HG02798 (cell line): ENCODE results near the gene PGBD5.
A peak's percentile ranks its signal among the peaks of the same experiment; 100 is the strongest.

Experiments used
- ATAC-seq: cut with Tn5 transposase; IDR thresholded peaks from one replicate; pipeline ENCODE4 v1.9.1; 2021; ENCODE audit warnings: mild to moderate bottlenecking; ENCODE audit not compliant: unreplicated experiment, poor library complexity

Gene PGBD5

GRCh38 chr1:230312676-230313075 lies 113.5 kb downstream of the PGBD5 start:
- no peak for ATAC-seq

- ATAC-seq = peak; percentile 77
Measured at GRCh38 chr1:230310381-230311163, 115.6 kb downstream of the PGBD5 start.

- ATAC-seq = no peak
Measured at GRCh38 chr1:230309646-230310177, 116.4 kb downstream of the PGBD5 start.

GRCh38 chr1:230308821-230309220 lies 117.3 kb downstream of the PGBD5 start:
- no peak for ATAC-seq

DNA sequence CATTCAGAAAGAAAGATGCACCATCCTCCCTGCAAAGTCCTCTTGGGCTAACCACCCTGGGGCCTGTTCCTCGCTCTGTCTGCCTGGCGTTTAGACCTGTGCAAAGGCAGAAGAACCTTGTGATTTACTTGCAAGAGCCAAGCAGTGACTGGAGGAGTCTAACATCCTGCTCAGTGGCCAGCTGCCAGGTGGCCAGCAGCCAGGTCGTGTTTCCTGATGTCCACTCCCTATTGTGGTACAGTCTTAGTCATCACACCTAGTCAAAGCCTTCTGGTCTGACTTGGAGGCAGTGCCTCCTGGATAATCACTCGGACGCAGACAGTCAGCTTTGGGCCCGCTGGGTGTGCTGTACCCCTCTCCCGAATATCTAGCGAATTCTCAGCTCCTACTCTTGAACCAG lies 118.1 kb downstream of the PGBD5 start:
- no peak for ATAC-seq

DNA sequence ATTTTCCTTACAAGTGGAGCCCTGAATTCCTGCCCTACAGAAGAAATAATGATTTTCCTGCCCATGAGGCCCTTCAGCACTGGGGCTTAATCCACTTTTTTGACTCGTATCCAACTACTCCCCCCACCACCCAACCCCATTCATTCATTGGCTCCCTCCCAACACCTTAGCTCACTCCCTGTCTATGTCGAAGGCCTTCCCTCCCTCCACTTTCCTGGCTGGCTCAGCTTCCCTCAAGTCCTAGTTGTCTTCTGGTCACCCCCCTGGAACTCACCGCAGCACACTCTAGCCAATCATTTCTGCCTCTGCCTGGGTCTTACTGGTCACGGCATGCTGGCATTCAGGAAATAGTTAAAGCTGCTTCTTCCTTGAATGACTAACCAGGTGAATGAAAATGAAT lies 118.9 kb downstream of the PGBD5 start:
- no peak for ATAC-seq

DNA sequence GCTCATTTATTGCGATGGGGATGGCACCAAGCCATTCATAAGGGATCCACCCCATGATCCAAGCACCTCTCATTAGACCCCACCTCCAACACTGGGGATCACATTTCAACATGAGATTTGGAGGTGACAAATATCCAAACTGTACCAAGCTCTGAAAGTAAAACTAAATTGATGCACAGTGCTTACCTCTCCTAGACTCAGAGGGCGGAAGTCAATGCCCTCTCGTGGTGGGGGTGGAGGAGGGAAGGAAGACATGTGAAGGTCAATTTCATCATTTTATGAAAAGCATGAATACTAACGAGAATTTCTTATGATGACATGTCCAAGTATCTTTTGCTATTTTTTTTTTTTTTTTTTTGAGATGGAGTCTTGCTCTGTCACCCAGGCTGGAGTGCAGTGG lies 120.0 kb downstream of the PGBD5 start:
- peak; percentile 62 for ATAC-seq

DNA sequence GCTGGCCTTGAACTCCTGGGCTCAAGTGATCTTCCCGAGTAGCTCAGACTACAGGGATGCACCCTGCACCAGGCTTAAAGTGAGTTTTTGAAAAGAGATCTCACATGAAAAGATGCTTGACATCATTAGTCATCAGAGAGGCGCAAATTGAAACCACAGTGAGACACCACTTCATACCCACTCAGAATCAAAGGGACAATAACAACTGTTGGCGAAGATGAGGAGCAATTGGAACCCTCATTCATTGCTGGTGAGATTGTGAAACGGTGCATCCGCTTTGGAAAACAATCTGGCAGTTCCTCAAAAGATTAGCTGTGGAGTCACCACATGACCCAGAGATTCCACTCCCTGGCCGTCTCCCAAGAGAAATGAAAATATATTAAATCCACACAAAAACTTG lies 122.3 kb downstream of the PGBD5 start:
- no peak for ATAC-seq

DNA sequence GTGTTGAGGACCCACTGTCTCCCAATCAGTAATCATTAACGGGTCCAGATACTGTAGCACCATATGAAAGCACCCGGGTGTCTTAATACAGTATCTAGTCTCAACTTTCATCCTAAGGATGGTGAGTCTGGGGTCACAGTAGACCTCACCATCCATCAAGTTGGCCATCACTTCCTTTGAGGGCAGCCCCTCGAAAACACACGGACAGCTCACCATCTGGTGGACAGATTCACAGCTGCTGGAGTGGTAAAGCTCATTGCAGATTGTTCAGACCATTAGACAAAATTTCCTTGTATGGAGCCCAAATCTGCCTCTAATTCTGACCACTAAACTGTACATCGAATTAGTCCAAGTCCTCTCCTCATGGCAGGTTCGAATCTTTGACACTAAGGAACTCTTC lies 123.1 kb downstream of the PGBD5 start:
- ATAC-seq = no peak

DNA sequence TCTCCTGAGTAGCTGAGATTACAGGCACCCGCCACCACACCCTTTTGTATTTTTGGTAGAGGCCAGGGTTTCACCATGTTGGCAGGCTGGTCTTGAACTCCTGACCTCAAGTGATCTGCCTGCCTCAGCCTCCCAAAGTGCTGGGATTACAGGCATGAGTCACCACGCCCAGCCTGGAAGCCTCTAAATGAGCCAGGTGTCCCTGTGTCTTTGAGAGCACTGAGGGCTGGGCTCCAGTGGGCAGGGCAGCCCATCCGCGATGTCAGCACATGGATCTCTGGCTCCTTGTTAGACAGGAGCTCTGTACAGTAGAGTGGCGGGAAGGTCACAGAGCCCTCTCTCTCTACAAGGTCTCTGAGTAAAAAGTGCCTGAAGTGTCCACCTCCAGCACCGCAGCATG lies 124.3 kb downstream of the PGBD5 start:
- no peak for ATAC-seq

GRCh38 chr1:230301322-230301721 lies 124.8 kb downstream of the PGBD5 start:
- ATAC-seq = no peak

DNA sequence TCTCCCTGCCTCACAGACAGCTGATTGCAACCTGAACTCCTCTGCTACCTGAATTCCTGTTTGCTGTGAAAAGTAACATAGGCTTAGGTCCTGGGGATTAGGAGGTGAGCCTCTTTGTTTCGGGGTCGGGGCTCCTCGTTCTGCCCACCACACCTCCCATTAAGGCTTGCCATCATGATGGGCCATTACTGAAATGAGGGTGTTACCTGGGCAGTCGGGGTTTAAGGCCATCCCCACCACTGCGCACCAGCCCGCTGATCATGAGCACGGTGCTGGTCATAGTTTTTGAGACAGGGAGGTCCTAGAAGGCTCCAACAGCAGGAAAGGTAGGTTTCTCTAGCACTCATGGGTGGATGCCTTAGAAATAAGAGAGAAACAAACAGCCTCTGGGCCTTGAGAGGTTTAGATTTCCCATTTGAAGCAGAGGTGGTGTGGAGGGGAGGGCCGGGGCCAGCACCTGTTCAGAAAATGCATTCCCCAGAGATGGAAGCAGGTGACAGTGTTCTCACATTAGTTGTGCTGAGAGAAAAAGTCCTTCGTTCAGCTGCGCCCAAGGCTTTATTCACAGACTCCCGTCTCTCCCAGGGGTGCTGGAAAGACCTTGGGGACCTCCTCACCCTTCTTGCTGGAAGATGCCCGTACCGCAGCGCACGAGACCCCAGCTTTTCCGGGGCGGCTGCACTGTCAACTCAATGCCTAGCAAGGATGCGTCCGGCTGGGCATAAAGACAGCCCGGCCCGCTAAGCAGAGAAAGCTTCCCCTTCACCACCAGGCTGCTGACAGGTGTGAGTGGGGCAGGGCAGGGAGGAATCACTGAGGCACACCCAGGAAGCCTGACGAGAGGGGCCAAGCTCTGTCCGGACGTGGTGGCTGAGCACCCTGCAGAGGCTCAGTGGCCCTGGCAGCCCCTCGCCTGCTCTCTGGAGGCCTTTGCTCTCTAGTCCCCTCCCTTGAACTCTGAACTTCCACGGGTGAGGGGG lies 125.5 kb downstream of the PGBD5 start:
- ATAC-seq = no peak

GRCh38 chr1:230299191-230300006 lies 126.7 kb downstream of the PGBD5 start:
- ATAC-seq = no peak

GRCh38 chr1:230295367-230295766 lies 130.8 kb downstream of the PGBD5 start:
- no peak for ATAC-seq

DNA sequence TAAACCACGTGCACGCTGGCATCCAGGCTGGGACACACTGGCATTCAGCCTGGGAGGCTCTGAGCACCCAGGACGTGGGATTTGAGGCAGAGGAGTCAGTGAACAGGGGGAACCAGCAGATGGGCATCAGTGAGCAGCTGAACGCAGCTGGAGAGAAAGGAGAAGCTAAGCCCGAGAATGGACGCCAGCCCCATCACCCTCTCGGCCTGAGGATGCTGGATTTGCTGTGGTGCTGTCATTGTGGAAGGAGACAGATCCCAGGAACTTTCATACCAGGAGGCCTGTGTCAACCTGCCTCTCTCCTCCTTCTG lies 132.8 kb downstream of the PGBD5 start:
- ATAC-seq = no peak

GRCh38 chr1:230292689-230293389 lies 133.3 kb downstream of the PGBD5 start:
- no peak for ATAC-seq

- no peak for ATAC-seq
Measured at GRCh38 chr1:230291731-230292620, 134.2 kb downstream of the PGBD5 start.

GRCh38 chr1:230289350-230289644 lies 136.8 kb downstream of the PGBD5 start:
- no peak for ATAC-seq
